B cell (primary cell): Measurements from ENCODE around the gene FHDC1. TPM values are rescaled to one million over a fixed set of nuclear protein-coding genes. Genes with fewer than 3 reads are reported as not detected.

Experiments used
- ATAC-seq: fragments of 200-7000 bp; cut with Tn5 transposase; one replicate; pipeline ENCODE4 v1.10.0; 2021; ENCODE audit warnings: low read depth, mild to moderate bottlenecking, moderate number of reproducible peaks, moderate library complexity
- CTCF ChIA-PET: fragments of 350-600 bp; sonication (Branson Sonifier 250); formaldehyde crosslinking; loops from one replicate; lab custom pipeline; 2021; ENCODE audit warnings: antibody characterized with exemption, inconsistent platforms; lab: Charles Lee
- POLR2A ChIA-PET: fragments of 350-600 bp; sonication (Branson Sonifier 250); formaldehyde crosslinking; loops from one replicate; lab custom pipeline; 2021; ENCODE audit warnings: antibody characterized with exemption; lab: Charles Lee
- DNase-seq: peaks from one replicate; pipeline ENCODE4 v3.0.0; 2013
- H2AFZ ChIP-seq: 2 replicates; pipeline ENCODE4 v1.6.1; 2012; ENCODE audit warnings: mild to moderate bottlenecking, low read depth, low read length; ENCODE audit not compliant: insufficient read depth, poor library complexity, severe bottlenecking
- H3K27ac ChIP-seq, 2 donors: 1 replicate in 1 of 2; 2 replicates in 1 of 2; pipeline ENCODE4 v1.5.1; 2012 to 2013; ENCODE audit warnings: low read length in 2 of 2, mild to moderate bottlenecking in 2 of 2, moderate library complexity in 1 of 2
- H3K27me3 ChIP-seq, 4 experiments: fragments of 200-600 bp in 1 of 4; sonication (generic) in 1 of 4; replicated peaks in 1 of 4; 1 replicate in 2 of 4; 2 replicates in 2 of 4; pipeline versions ENCODE4 v1.6.1 to v1.7.0; 2013 to 2016; ENCODE audit warnings: low read length in 3 of 4, mild to moderate bottlenecking in 2 of 4, mixed read lengths in 1 of 4, moderate library complexity in 1 of 4; ENCODE audit not compliant: insufficient read depth in 4 of 4, control insufficient read depth in 3 of 4; ENCODE audit errors: control extremely low read depth in 1 of 4
- H3K36me3 ChIP-seq, 2 experiments: replicated peaks in 1 of 2; 1 replicate in 1 of 2; 2 replicates in 1 of 2; pipeline versions ENCODE4 v1.6.1 to v1.7.1; 2013; ENCODE audit warnings: low read length in 1 of 2; ENCODE audit not compliant: insufficient read depth in 2 of 2, control insufficient read depth in 1 of 2; ENCODE audit errors: control extremely low read depth in 1 of 2, extremely low read depth in 1 of 2
- H3K4me1 ChIP-seq, 2 donors: fragments of 200-600 bp in 1 of 2; sonication (generic) in 1 of 2; 1 replicate in 1 of 2; 2 replicates in 1 of 2; pipeline versions ENCODE4 v1.5.1 to v1.6.1; 2013 to 2017; ENCODE audit warnings: low read length in 2 of 2; ENCODE audit not compliant: control insufficient read depth in 2 of 2, insufficient read depth in 2 of 2
- H3K4me2 ChIP-seq: replicated peaks from 2 replicates; pipeline ENCODE3; 2012; ENCODE audit warnings: mild to moderate bottlenecking, low read depth, low read length; ENCODE audit not compliant: poor library complexity, severe bottlenecking
- H3K4me3 ChIP-seq, 5 experiments: fragments of 200-600 bp in 1 of 5; sonication (generic) in 1 of 5; 1 replicate in 3 of 5; 2 replicates in 2 of 5; pipeline versions ENCODE4 v1.5.1 to v1.7.0; 2011 to 2016; ENCODE audit warnings: low read length in 4 of 5, mild to moderate bottlenecking in 4 of 5, low read depth in 2 of 5, control low read depth in 1 of 5, moderate library complexity in 1 of 5; ENCODE audit not compliant: insufficient read depth in 1 of 5; ENCODE audit errors: control extremely low read depth in 1 of 5, extremely low read depth in 1 of 5
- H3K79me2 ChIP-seq: fragments of 200-600 bp; sonication (generic); one replicate; pipeline ENCODE4 v1.6.0; 2016; ENCODE audit warnings: low read length; ENCODE audit not compliant: control insufficient read depth, insufficient read depth
- H3K9ac ChIP-seq: fragments of 200-600 bp; sonication (generic); 2 replicates; pipeline ENCODE4 v1.6.1; 2017; ENCODE audit warnings: mild to moderate bottlenecking, low read length, moderate library complexity
- H3K9me3 ChIP-seq, 3 donors: one replicate each; pipeline versions ENCODE4 v1.6.1 to v1.7.1; 2013; ENCODE audit warnings: low read length in 2 of 3; ENCODE audit not compliant: control insufficient read depth in 2 of 3, insufficient read depth in 1 of 3; ENCODE audit errors: control extremely low read depth in 1 of 3
- H4K20me1 ChIP-seq: 2 replicates; pipeline ENCODE4 v1.6.0; 2012; ENCODE audit warnings: mild to moderate bottlenecking, low read length; ENCODE audit not compliant: insufficient read depth, control insufficient read depth, poor library complexity, severe bottlenecking
- H3K27ac Mint-ChIP-seq: one replicate; pipeline ENCODE4 v1.8.0; 2021; ENCODE audit warnings: mixed read lengths
- H3K27me3 Mint-ChIP-seq: one replicate; pipeline ENCODE4 v1.8.0; 2021; ENCODE audit warnings: mixed read lengths
- H3K4me1 Mint-ChIP-seq: one replicate; pipeline ENCODE4 v1.8.0; 2021; ENCODE audit warnings: mixed read lengths
- H3K4me3 Mint-ChIP-seq: one replicate; pipeline ENCODE4 v1.8.0; 2021; ENCODE audit warnings: mixed read lengths
- H3K9me3 Mint-ChIP-seq: one replicate; pipeline ENCODE4 v1.8.0; 2022; ENCODE audit warnings: mixed read lengths; ENCODE audit not compliant: insufficient read depth
- EZH2 ChIP-seq: IDR thresholded peaks from 2 replicates; pipeline ENCODE4 v1.6.1; 2012; ENCODE audit warnings: borderline replicate concordance, low read depth, mild to moderate bottlenecking, moderate library complexity, low read length; ENCODE audit not compliant: insufficient read depth, poor library complexity, severe bottlenecking
- WGBS: methylation state at CpG from one replicate; pipeline ENCODE4 v1.1.5; 2013; ENCODE audit warnings: missing lambda C conversion rate; ENCODE audit not compliant: insufficient coverage; 5-methylcytosine and 5-hydroxymethylcytosine counted together
- intact Hi-C: fragments of 100-400 bp; cut with micrococcal nuclease; formaldehyde crosslinking; loops from one replicate; pipeline ENCODE4 v1.10.0; 2022
- polyA plus RNA-seq: library from polyadenylated mRNA; depleted of rRNA; stranded (reverse); fragments of >200 nt; gene quantifications from 2 replicates; pipeline ENCODE4 v1.2.3, GENCODE V29; 2012
- total RNA-seq, 2 donors: library from RNA; stranded (reverse); fragments of 120-200 nt in 1 of 2; gene quantifications; 1 replicate in 1 of 2; 2 replicates in 1 of 2; pipeline versions ENCODE4 v1.2.3 to v1.2.4, GENCODE V29; 2013 to 2022
- TF ChIP-seq, protein P1 (sequence below): fragments of 200-600 bp; IDR thresholded peaks from one replicate; pipeline ENCODE4 v1.8.0; 2022; ENCODE audit warnings: antibody characterized with exemption, mild to moderate bottlenecking

The FHDC1 gene
- total and polyA plus RNA-seq, 2 donors (not counting 1 experiment from before 2014, with no cell fraction given) = 0.13 to 0.57 TPM

- H3K9me3 Mint-ChIP-seq = peaks cover 3% of the 10 kb centered on the region
- H3K4me3 Mint-ChIP-seq = no peak overlapping the region
- no peaks in the 10 kb centered on the region for H3K4me1 Mint-ChIP-seq
- ChIA-PET CTCF (no interaction called here), POLR2A (no interaction called here)
- Histone ChIP-seq H3K27ac (no peak overlapping the region), H3K4me1 (no peaks in the 10 kb centered on the region), H3K36me3 (no peaks in the 10 kb centered on the region), H4K20me1 (no peaks in the 10 kb centered on the region), H3K4me3 (no peak overlapping the region), H3K4me2 (no peak overlapping the region), H2AFZ (no peak overlapping the region), H3K9ac (no peak overlapping the region), H3K9me3 (peaks cover 4 to 14% (median 6%) of the 10 kb centered on the region in 3 donors), H3K79me2 (no peaks in the 10 kb centered on the region), H3K27me3 (no peaks in the 10 kb centered on the region)
- no peak for ATAC-seq
- intact Hi-C loops = no loop called here
- H3K27ac Mint-ChIP-seq = no peak overlapping the region
- 85% methylated on average over 2 of the region's 3 CpGs for WGBS
- no peaks in the 10 kb centered on the region for H3K27me3 Mint-ChIP-seq
- no peak for DNase-seq
- TF ChIP-seq, protein P1, sequence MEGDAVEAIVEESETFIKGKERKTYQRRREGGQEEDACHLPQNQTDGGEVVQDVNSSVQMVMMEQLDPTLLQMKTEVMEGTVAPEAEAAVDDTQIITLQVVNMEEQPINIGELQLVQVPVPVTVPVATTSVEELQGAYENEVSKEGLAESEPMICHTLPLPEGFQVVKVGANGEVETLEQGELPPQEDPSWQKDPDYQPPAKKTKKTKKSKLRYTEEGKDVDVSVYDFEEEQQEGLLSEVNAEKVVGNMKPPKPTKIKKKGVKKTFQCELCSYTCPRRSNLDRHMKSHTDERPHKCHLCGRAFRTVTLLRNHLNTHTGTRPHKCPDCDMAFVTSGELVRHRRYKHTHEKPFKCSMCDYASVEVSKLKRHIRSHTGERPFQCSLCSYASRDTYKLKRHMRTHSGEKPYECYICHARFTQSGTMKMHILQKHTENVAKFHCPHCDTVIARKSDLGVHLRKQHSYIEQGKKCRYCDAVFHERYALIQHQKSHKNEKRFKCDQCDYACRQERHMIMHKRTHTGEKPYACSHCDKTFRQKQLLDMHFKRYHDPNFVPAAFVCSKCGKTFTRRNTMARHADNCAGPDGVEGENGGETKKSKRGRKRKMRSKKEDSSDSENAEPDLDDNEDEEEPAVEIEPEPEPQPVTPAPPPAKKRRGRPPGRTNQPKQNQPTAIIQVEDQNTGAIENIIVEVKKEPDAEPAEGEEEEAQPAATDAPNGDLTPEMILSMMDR = no peak
- no peak for TF ChIP-seq EZH2
Measured at GRCh38 chr4:152917543-152918395, 18.4 kb upstream of the FHDC1 start.

DNA sequence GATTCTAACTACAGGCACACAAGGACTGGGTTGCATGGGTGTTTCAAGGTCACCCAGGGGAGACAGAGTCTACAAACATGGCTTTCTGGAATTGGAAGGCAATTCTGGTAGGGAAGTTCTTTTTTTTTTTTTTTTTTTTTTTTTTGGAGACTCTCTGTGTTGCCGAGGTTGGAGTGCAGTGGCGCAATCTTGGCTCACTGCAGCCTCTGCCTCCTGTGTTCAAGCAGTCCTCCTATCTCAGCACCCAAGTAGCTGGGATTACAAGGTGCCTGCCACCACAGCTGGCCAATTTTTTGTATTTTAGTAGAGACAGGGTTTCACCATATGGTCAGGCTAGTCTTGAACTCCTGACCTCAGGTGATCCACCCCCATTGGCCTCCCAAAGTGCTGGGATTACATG lies 16.3 kb upstream of the FHDC1 start:
- TF ChIP-seq EZH2 = no peak
- Histone ChIP-seq H3K4me2 (no peak overlapping the region), H3K27me3 (no peaks in the 10 kb centered on the region), H3K4me1 (no peaks in the 10 kb centered on the region), H4K20me1 (no peaks in the 10 kb centered on the region), H3K9ac (no peak overlapping the region), H2AFZ (no peak overlapping the region), H3K36me3 (no peaks in the 10 kb centered on the region), H3K9me3 (peaks cover 4 to 14% (median 6%) of the 10 kb centered on the region in 3 donors), H3K4me3 (no peak overlapping the region), H3K79me2 (no peaks in the 10 kb centered on the region), H3K27ac (no peak overlapping the region)
- H3K27me3 Mint-ChIP-seq = no peaks in the 10 kb centered on the region
- intact Hi-C loops = no loop called here
- H3K4me1 Mint-ChIP-seq = no peaks in the 10 kb centered on the region
- no peak overlapping the region for H3K4me3 Mint-ChIP-seq
- WGBS = no CpG with 5 or more reads among the region's 2 CpGs
- ChIA-PET POLR2A (no interaction called here), CTCF (no interaction called here)
- DNase-seq = no peak
- no peak for ATAC-seq
- no peak overlapping the region for H3K27ac Mint-ChIP-seq
- H3K9me3 Mint-ChIP-seq = peaks cover 3% of the 10 kb centered on the region
